Activated naive CD8-positive, alpha-beta T cell treated with anti-CD3 and anti-CD28 coated beads for 36 hours (primary cell): ENCODE measurements around the gene MBP. TPM values are rescaled to one million over a fixed set of nuclear protein-coding genes. Genes with fewer than 3 reads are reported as not detected.
A peak's percentile ranks its signal among the peaks of the same experiment; 100 is the strongest.

Experiments used
- DNase-seq: peaks from one replicate; pipeline ENCODE4 v3.0.0; 2021
- H3K27ac Mint-ChIP-seq: one replicate; pipeline ENCODE4 v1.8.0; 2022; ENCODE audit warnings: mild to moderate bottlenecking, moderate library complexity, mixed read lengths
- H3K27me3 Mint-ChIP-seq: one replicate; pipeline ENCODE4 v1.8.0; 2022; ENCODE audit warnings: mild to moderate bottlenecking, mixed read lengths
- H3K36me3 Mint-ChIP-seq: one replicate; pipeline ENCODE4 v1.8.0; 2021; ENCODE audit warnings: mild to moderate bottlenecking, mixed read lengths
- H3K4me1 Mint-ChIP-seq: one replicate; pipeline ENCODE4 v1.8.0; 2021; ENCODE audit warnings: mixed read lengths
- H3K4me3 Mint-ChIP-seq: one replicate; pipeline ENCODE4 v1.8.0; 2022; ENCODE audit warnings: mild to moderate bottlenecking, moderate library complexity, mixed read lengths
- H3K9me3 Mint-ChIP-seq: one replicate; pipeline ENCODE4 v1.8.0; 2022; ENCODE audit warnings: mixed read lengths
- total RNA-seq, 2 experiments: library from RNA; stranded (reverse); gene quantifications; one replicate each; pipeline ENCODE4 v1.2.3, GENCODE V29; 2021

Gene MBP
- total RNA-seq, 2 experiments from 2014 or later, result 41.2 to 45.9 TPM

DNA sequence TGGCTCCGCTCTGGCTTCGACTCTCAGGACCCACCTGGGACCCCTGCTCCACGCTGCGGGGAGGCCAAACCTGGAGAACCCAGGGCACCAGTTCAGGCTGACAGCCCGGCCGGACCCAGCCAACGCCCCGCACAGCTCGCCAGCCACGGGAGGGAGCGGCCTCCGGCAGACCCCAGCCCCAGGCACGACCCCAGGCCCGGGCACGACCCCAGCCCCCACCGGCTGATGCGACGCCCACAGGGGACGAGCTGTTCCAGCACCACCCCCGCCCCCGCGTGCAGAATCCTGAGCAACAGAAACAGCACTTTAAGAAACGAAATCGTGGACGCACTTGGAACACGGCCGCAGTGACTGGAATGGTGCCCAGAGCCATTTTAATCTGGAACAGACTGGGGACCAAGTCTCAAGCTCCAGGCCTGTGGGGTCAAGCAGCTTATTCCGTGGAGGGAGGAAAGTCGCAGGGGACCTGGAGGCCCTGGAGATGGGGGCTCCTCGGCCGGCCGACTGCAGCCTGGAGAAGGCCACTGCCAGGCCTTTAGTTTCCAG, 74.2 kb downstream of the MBP start:
- DNase-seq, result no peak
- H3K9me3 Mint-ChIP-seq, result peaks cover 1% of the 10 kb centered on the region
- H3K27me3 Mint-ChIP-seq, result no peaks in the 10 kb centered on the region
- peaks cover 48% of the 10 kb centered on the region for H3K36me3 Mint-ChIP-seq
- no peak overlapping the region for H3K27ac Mint-ChIP-seq
- no peak overlapping the region for H3K4me3 Mint-ChIP-seq
- peaks cover 78% of the 10 kb centered on the region for H3K4me1 Mint-ChIP-seq

DNA sequence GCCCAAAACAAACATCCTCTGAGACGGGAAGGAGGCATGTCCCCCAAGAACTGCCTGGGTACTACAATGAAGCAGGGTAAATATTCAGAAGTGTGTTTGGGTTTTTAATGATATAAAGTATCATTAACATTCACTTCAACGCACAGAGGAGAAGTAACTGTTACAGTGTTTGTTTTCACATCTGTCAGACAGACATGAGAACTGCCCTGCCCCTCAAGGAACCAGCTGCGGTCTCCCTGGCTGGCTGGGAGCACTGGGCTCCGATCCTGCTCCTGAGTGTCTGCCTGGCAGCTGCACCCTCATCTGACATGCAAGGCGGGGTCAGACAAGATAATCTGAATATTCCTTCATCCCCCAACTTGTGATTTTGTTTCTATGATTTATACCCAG, 75.6 kb downstream of the MBP start:
- Mint-ChIP-seq H3K36me3 (peaks cover 36% of the 10 kb centered on the region), H3K9me3 (no peaks in the 10 kb centered on the region), H3K27me3 (no peaks in the 10 kb centered on the region), H3K4me3 (no peak overlapping the region), H3K4me1 (peaks cover 74% of the 10 kb centered on the region), H3K27ac (peak overlapping the region; percentile 100)
- DNase-seq, result no peak

DNA sequence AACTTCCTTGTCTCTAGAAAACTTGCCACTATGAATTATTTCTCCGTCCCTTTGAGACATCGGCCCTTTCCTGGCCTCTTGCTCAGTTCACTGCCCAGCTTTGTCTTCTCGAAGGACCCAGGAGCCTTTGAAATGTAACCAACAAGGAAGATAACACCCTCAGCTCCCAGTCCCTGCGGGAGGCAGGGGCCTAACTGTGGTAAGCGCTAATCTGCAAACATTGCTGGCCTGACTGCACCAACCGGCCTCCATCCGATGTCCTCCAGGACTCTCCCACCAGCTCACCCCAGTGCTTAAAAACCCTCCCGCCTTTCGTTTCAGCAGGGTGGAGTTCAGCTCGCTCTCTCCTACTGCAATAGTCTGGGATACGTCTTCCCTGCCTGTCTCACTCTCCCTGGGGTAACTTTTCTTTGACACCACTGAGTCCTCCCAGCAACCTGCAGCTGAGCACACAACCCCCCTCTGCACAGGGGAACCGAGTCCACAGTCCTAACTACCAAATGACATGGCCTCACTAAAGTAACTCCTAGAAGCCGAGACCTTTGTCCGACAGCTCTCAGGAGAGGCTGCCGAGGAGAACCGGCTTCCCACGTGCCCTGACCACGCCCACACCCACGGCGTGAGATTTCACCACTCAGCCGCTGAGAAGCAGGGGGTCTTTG, 76.1 kb downstream of the MBP start:
- Mint-ChIP-seq H3K27me3 (no peaks in the 10 kb centered on the region), H3K4me1 (peaks cover 70% of the 10 kb centered on the region), H3K4me3 (peak overlapping the region; percentile 50), H3K27ac (peak overlapping the region; percentile 100), H3K36me3 (peaks cover 30% of the 10 kb centered on the region), H3K9me3 (no peaks in the 10 kb centered on the region)
- no peak for DNase-seq

DNA sequence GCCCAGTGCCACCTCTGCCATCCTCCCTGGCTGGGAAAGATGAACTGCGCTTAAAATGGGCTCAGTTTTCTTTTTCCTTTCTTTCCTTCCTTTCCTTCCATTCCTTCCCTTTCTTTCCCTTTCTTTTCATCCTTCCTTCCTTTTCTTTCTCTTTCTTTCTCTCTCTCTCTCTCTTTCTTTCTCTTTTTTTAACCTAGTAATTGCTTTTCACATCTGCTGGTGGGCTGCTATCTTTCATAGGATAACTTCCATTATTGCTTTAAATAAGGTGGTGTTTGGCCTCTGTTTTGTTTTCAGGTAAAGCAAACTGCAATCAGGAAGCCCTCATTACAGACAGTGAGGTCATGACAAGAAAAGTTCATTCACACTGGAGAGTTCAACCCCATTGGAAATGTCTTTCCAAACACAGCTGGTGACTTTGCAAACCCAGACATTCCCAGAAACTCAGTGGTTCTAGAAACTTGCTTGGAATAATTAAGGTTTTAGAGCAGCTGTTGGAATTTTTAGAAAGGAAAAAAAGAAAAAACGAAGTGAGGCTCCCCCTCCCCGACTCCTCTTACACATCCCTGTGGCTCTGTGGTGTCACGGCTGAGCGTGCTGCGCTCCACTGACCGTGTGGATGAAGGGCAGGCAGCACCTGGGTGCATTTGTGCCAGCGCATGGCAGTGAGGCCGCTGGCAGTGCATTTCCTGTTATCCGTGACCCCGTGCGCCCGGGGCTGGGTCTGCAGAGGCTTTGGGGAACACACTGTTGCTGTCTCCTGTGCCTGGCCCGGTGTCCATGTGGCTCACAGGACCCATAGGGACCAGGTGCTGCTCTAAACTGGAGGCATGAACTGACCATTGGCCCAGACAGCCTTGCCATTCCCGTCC, 76.9 kb downstream of the MBP start:
- Mint-ChIP-seq H3K27me3 (no peaks in the 10 kb centered on the region), H3K9me3 (no peaks in the 10 kb centered on the region), H3K4me1 (peaks cover 63% of the 10 kb centered on the region), H3K36me3 (peaks cover 23% of the 10 kb centered on the region), H3K27ac (peak overlapping the region; percentile 100), H3K4me3 (peak overlapping the region; percentile 75)
- DNase-seq, result no peak

DNA sequence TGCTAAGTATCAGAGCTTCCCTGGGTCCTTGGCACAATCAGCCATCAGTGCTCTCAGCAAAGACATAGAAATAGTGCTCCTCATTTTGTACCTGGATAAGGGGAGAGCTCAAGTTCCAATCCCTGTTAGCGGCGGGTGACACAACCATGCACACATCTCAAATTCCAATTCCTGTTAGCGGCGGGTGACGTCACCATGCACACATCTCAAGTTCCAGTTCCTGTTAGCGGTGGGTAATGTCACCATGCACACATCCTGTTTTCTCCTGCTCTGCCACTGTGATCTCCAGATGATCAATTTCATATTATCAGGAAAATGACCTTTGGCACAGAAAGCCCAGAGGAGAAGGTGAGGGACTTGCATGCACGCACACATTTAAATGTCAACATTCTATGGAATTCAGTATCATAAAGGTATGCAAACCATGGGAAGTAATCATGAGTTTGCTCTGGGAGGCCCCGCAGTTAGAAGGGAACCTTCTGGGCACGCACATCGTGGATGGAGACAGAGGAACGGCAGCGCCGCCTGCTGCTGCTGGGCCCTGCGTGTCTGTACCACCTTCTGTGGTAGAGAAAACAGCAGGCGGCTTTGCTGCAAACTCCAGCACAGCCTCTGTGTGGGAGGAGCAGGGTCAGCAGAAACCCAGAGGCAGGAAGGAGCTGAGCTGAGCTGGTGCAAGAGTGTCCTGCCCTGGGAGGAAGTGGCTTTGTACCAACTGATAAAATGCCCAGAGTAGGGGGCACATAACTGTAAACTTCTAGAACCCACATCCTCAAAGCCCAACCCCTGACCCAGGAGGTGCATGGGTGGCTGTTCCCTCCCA, 77.8 kb downstream of the MBP start:
- H3K4me1 Mint-ChIP-seq, result peaks cover 57% of the 10 kb centered on the region
- peak overlapping the region; percentile 75 for H3K4me3 Mint-ChIP-seq
- H3K9me3 Mint-ChIP-seq, result no peaks in the 10 kb centered on the region

DNA sequence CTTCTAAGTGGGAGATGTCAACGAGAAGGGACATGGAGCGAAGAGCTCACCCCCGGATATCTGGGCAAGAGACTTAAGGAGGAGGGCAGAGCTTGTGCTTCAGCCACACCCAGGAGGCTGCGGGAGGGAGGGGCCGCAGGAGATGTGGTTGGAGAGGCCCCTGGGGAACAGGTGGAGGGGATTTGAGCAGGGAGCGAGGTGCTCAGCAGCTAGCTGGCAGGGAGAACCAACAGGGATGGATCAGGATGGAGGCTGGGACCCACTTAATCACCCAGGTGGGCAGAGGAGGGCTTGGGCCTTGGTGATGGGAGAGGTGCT, 78.3 kb downstream of the MBP start:
- H3K27ac Mint-ChIP-seq, result peak overlapping the region; percentile 100
- peak overlapping the region; percentile 75 for H3K4me3 Mint-ChIP-seq
- H3K27me3 Mint-ChIP-seq, result no peaks in the 10 kb centered on the region
- DNase-seq, result peak; percentile 45
- H3K9me3 Mint-ChIP-seq, result no peaks in the 10 kb centered on the region
- H3K36me3 Mint-ChIP-seq, result peaks cover 13% of the 10 kb centered on the region
- H3K4me1 Mint-ChIP-seq, result peaks cover 55% of the 10 kb centered on the region

More for the DNA sequence above, 77.8 kb downstream of the MBP start:
- peaks cover 16% of the 10 kb centered on the region for H3K36me3 Mint-ChIP-seq
- DNase-seq, result peak; percentile 81
- peak overlapping the region; percentile 100 for H3K27ac Mint-ChIP-seq
- H3K27me3 Mint-ChIP-seq, result no peaks in the 10 kb centered on the region

DNA sequence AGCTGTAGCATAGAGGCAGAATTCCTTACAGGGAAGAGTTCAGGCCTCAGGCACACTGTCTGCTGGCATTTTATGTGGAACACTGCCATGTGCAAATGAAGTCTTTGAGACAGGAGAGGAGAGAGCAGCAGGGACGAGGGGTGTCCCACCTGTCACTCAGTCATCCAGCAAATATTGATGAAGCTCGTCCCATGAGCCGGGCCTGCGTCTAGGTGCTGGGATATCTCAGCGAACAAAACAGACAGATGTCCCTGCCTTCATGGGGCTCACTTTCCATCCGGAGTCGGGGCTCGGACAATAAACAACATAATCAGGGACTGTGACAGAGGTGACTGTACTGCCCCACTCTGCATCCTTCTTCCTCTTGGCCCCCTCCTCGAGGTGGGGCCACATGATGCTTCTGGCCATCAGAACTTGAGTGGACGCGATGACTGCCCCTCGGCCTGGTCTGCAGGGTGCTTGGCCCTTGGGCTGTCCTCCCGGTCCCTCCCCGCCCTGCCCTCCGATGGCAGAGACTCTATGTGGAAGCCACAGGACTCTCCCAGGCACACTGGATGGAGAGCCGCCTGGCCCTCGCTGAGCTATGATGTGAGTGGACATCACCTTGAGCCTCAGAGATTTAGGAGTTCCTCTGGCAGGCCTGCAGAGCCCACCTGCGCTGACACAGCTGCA, 78.8 kb downstream of the MBP start:
- Mint-ChIP-seq H3K4me3 (peak overlapping the region; percentile 75), H3K9me3 (no peaks in the 10 kb centered on the region), H3K27me3 (no peaks in the 10 kb centered on the region), H3K27ac (peak overlapping the region; percentile 100), H3K36me3 (peaks cover 13% of the 10 kb centered on the region), H3K4me1 (peaks cover 51% of the 10 kb centered on the region)
- DNase-seq, result no peak

DNA sequence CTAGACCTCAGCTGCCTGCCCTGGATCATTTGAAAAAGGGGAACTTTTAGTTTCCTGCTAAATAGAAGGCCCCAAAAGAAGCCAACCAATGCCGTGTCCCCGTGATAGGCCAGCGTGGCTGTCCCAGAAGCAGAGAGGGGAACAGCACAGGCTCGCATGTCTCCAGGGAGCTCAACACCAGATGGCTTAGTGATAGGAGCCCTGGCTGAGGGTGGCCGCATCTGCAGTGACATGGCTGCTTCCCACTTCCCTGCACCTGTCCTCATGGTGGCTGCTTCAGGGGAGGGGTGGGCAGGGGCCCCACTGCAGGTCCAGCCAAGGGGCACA, 79.6 kb downstream of the MBP start:
- Mint-ChIP-seq H3K36me3 (peaks cover 15% of the 10 kb centered on the region), H3K27me3 (no peaks in the 10 kb centered on the region), H3K4me3 (no peak overlapping the region), H3K4me1 (peaks cover 53% of the 10 kb centered on the region), H3K9me3 (no peaks in the 10 kb centered on the region), H3K27ac (no peak overlapping the region)
- DNase-seq, result no peak

DNA sequence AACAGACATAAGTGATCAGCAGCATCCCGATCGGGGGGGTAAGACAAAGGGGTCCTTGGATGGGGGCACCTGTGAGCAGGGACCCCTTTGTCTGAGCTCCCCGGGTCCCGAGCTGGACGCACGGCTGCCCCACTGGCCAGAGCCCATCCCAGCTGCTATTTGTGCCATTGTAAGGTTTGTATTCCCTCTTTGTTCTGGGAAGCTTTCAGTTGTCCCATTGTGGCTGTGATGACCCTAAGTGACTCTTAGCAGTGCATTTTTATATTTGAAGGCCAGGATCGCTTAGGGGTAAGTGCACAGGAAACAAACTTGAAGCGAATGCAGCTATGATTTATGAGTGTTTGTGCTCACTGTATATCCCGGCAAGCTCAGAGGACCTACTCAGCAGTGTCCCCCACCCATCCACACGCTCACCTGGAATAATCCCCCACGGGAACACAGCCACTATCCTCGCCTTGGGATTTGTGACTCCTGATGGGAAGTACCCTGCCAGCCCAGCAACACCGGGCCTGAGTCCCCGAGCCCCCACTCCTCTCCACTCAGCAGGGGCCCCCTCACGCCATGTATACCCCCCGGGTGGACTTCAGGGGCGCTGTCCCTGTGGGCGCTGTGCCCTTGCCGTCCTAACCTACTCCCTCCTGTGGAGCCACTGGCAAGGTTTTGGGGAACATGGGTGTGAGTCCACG, 80.1 kb downstream of the MBP start:
- Mint-ChIP-seq H3K27me3 (no peaks in the 10 kb centered on the region), H3K27ac (no peak overlapping the region), H3K36me3 (peaks cover 16% of the 10 kb centered on the region), H3K9me3 (no peaks in the 10 kb centered on the region), H3K4me3 (no peak overlapping the region), H3K4me1 (peaks cover 54% of the 10 kb centered on the region)
- DNase-seq, result no peak

DNA sequence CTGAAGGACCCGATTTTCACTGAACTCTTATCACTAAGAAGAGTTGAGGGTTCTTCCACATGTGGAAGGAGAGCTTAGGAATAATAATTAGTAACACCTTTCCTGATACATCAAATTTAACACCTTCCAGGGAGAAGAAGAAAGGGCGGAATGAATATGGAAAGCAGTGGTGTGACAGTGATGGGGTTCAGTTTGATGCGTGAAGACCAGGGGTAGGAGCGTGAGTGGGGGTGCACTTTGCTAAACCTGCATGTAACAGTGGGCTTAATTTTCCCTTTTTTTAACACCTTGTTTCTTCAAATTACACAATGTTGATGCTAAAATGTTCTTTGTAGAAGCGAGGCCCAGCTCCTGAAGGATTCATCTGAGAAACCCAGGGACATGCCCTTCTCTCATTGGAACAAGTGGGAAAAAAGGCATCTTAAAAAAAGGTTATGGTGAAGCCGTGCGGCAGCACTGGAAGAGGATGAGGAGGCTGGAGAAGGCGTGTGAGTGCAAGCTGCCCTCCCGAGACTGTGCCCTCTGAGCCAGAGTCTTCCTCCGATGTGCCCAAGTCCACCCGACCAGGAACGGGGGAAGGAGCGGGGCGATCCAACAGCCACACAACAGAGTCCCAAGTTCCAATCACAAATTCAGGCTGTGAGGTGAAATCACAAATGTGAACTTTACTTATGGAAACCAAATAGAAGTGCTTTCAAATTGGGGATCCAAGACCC, 80.8 kb downstream of the MBP start:
- DNase-seq, result no peak
- Mint-ChIP-seq H3K4me3 (no peak overlapping the region), H3K27ac (no peak overlapping the region), H3K27me3 (no peaks in the 10 kb centered on the region), H3K9me3 (no peaks in the 10 kb centered on the region), H3K36me3 (peaks cover 12% of the 10 kb centered on the region), H3K4me1 (peaks cover 49% of the 10 kb centered on the region)

DNA sequence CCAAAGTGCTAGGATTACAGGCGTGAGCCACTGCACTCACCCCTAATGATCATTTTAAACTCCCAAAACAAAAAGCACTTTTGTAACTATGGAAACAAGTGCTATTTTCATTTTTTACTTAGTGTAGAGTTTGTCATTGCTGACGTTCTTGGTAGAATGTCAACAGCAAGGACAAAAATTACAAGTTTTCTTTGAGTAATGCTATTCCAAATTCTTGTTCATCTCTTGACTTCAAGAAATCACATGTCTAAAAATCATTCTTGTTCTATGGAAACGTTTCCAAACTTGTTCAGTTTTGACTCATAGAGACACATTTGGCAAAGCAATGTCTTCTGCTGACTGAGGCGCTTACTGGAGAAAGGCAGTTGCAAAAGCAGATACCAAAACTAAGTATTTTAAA, 82.6 kb downstream of the MBP start:
- no peak overlapping the region for H3K27ac Mint-ChIP-seq
- DNase-seq, result no peak
- no peak overlapping the region for H3K4me3 Mint-ChIP-seq
- no peaks in the 10 kb centered on the region for H3K9me3 Mint-ChIP-seq
- H3K4me1 Mint-ChIP-seq, result peaks cover 33% of the 10 kb centered on the region
- H3K36me3 Mint-ChIP-seq, result peaks cover 8% of the 10 kb centered on the region
- H3K27me3 Mint-ChIP-seq, result no peaks in the 10 kb centered on the region

DNA sequence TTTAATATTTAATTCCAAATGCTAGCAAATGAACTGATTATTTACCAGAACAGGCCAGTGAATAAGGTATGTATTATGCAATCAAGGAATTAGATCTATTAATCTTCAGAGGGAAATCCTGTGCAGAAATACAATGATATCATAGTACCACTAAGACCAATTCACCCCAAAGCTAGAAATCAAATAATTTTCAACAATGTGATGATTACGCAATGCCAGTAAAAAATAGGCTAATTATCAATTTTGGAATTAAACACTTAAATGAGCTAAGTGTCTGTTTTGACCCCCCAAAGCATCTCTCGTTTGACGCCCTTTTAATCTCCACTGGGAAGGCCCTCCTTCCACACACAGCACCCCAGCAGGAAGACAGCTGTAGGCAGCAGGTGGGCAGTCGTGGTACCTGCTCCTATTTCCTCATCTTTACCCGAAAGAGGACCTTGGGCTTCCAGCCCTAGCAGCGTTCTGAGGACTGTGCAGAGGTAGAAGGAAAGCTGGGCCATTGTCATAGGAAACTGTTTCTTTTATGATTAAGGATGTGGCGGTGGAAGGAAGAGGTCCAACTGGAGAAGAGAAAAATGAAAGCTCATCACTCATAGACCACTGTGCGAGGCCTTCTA, 84.7 kb downstream of the MBP start:
- peak overlapping the region; percentile 21 for H3K27ac Mint-ChIP-seq
- peaks cover 16% of the 10 kb centered on the region for H3K4me1 Mint-ChIP-seq
- DNase-seq, result no peak
- no peaks in the 10 kb centered on the region for H3K9me3 Mint-ChIP-seq
- no peak overlapping the region for H3K4me3 Mint-ChIP-seq
- peaks cover 13% of the 10 kb centered on the region for H3K36me3 Mint-ChIP-seq
- H3K27me3 Mint-ChIP-seq, result no peaks in the 10 kb centered on the region

DNA sequence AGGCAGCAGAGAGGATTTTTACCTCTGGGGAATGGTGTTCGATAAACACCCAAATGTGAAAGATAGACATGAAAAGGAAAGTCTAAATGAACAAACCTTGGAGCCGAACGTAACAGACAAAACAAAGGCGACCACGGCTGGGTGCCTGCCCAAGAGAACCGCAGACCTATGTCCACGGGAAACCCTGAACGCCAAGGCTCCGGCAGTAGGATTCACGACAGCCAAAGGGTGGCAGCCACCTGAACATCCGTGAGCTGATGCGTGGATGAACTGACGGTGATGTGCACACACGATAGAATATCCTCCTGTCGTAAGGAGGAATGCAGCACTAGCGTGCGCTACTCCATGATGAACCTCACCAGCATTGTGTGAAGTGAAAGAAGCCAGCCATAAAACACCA, 85.6 kb downstream of the MBP start:
- Mint-ChIP-seq H3K9me3 (no peaks in the 10 kb centered on the region), H3K27me3 (no peaks in the 10 kb centered on the region), H3K4me3 (no peak overlapping the region), H3K36me3 (peaks cover 17% of the 10 kb centered on the region), H3K27ac (no peak overlapping the region), H3K4me1 (peaks cover 10% of the 10 kb centered on the region)
- DNase-seq, result no peak
